HEK293 (cell line): ENCODE data around the gene SUMF1.

Source experiments
- CTCF ChIA-PET: fragments of 350-600 bp; formaldehyde crosslinking; extraction: SDS; loops from one replicate; lab custom pipeline; 2021; ENCODE audit warnings: antibody characterized with exemption; lab: Yijun Ruan, JAX
- POLR2A ChIA-PET: fragments of 300-600 bp; formaldehyde crosslinking; extraction: SDS; loops from one replicate; lab custom pipeline; 2020; ENCODE audit warnings: antibody characterized with exemption, inconsistent platforms; lab: Yijun Ruan, JAX
- H3K27ac ChIP-seq: fragments of 200-500 bp; sonication (Bioruptor generic); 2 replicates; pipeline ENCODE4 v1.5.1; 2014; ENCODE audit warnings: low read depth, low read length, control low read depth, inconsistent platforms; ENCODE audit errors: extremely low read depth
- H3K36me3 ChIP-seq, 2 experiments: fragments of 200-500 bp in 1 of 2; sonication (Bioruptor generic) in 1 of 2; 1 replicate in 1 of 2; 2 replicates in 1 of 2; pipeline ENCODE4 v1.5.1; 2014 to 2017; ENCODE audit warnings: inconsistent platforms in 2 of 2, low read length in 2 of 2; ENCODE audit not compliant: control insufficient read depth in 2 of 2, insufficient read depth in 1 of 2
- H3K4me1 ChIP-seq: fragments of 200-500 bp; sonication (Bioruptor generic); 2 replicates; pipeline ENCODE4 v1.5.1; 2014; ENCODE audit warnings: mild to moderate bottlenecking, low read length, inconsistent platforms; ENCODE audit not compliant: control insufficient read depth, insufficient read depth
- H3K4me3 ChIP-seq: 2 replicates; pipeline ENCODE4 v1.5.1; 2011; ENCODE audit warnings: low read depth, mild to moderate bottlenecking, control low read depth, low read length, moderate library complexity
- H3K9me3 ChIP-seq: fragments of 200-500 bp; sonication (Bioruptor generic); 2 replicates; pipeline ENCODE4 v1.5.1; 2014; ENCODE audit warnings: low read depth, low read length, inconsistent platforms; ENCODE audit not compliant: control insufficient read depth, insufficient read depth
- EGR2 ChIP-seq: fragments of 450-650 bp; formaldehyde crosslinking; IDR thresholded peaks from 2 replicates; pipeline ENCODE4 v1.5.1; 2016; ENCODE audit warnings: low read depth, missing biosample characterization, missing genetic modification characterization
- HOXC10 ChIP-seq: sonication (generic); formaldehyde crosslinking; IDR thresholded peaks from 2 replicates; pipeline ENCODE4 v1.8.1; 2023; ENCODE audit warnings: mild to moderate bottlenecking, missing genetic modification reagents
- KLF1 ChIP-seq: fragments of 450-650 bp; formaldehyde crosslinking; IDR thresholded peaks from 2 replicates; pipeline ENCODE4 v1.5.1; 2016; ENCODE audit warnings: missing biosample characterization, missing genetic modification characterization
- KLF17 ChIP-seq: fragments of 450-650 bp; formaldehyde crosslinking; IDR thresholded peaks from 2 replicates; pipeline ENCODE4 v1.5.1; 2016; ENCODE audit warnings: missing biosample characterization, missing genetic modification characterization
- PATZ1 ChIP-seq: fragments of 450-650 bp; formaldehyde crosslinking; IDR thresholded peaks from 2 replicates; pipeline ENCODE4 v1.5.1; 2016; ENCODE audit warnings: missing biosample characterization, missing genetic modification characterization
- PBX3 ChIP-seq: sonication (generic); formaldehyde crosslinking; IDR thresholded peaks from 2 replicates; pipeline ENCODE4 v1.8.1; 2022; ENCODE audit warnings: mild to moderate bottlenecking, moderate library complexity, missing genetic modification reagents
- PRDM2 ChIP-seq: fragments of 450-650 bp; formaldehyde crosslinking; IDR thresholded peaks from 2 replicates; pipeline ENCODE4 v1.5.1; 2016; ENCODE audit warnings: missing biosample characterization, missing genetic modification characterization, borderline replicate concordance
- TCF7L2 ChIP-seq: IDR thresholded peaks from 2 replicates; pipeline ENCODE4 v1.6.1; 2011; ENCODE audit warnings: low read depth, mild to moderate bottlenecking, inconsistent platforms, low read length, moderate library complexity, borderline replicate concordance
- TRIM28 ChIP-seq: IDR thresholded peaks from 2 replicates; pipeline ENCODE4 v1.6.1; 2011; ENCODE audit warnings: low read length, control low read depth, borderline replicate concordance
- WT1 ChIP-seq: fragments of 450-650 bp; formaldehyde crosslinking; IDR thresholded peaks from 2 replicates; pipeline ENCODE4 v1.5.1; 2016; ENCODE audit warnings: missing biosample characterization, missing genetic modification characterization
- ZFP69B ChIP-seq: fragments of 450-650 bp; formaldehyde crosslinking; IDR thresholded peaks from 2 replicates; pipeline ENCODE4 v1.5.1; 2016; ENCODE audit warnings: missing biosample characterization, missing genetic modification characterization
- ZIC2 ChIP-seq: fragments of 450-650 bp; formaldehyde crosslinking; IDR thresholded peaks from 2 replicates; pipeline ENCODE4 v1.5.1; 2016; ENCODE audit warnings: missing biosample characterization, missing genetic modification characterization
- ZNF112 ChIP-seq: fragments of 450-650 bp; formaldehyde crosslinking; IDR thresholded peaks from 2 replicates; pipeline ENCODE4 v1.5.0; 2017; ENCODE audit warnings: missing biosample characterization, missing genetic modification characterization
- ZNF175 ChIP-seq: fragments of 450-650 bp; formaldehyde crosslinking; IDR thresholded peaks from 2 replicates; pipeline ENCODE4 v1.5.1; 2016; ENCODE audit warnings: missing biosample characterization, missing genetic modification characterization
- ZNF223 ChIP-seq: fragments of 450-650 bp; formaldehyde crosslinking; IDR thresholded peaks from 2 replicates; pipeline ENCODE4 v1.5.1; 2016; ENCODE audit warnings: missing biosample characterization, missing genetic modification characterization
- ZNF24 ChIP-seq: fragments of 450-650 bp; formaldehyde crosslinking; IDR thresholded peaks from 2 replicates; pipeline ENCODE4 v1.5.1; 2016; ENCODE audit warnings: missing biosample characterization, missing genetic modification characterization
- ZNF280D ChIP-seq: fragments of 450-650 bp; formaldehyde crosslinking; IDR thresholded peaks from 2 replicates; pipeline ENCODE4 v1.5.1; 2016; ENCODE audit warnings: missing biosample characterization, missing genetic modification characterization
- ZNF302 ChIP-seq: fragments of 450-650 bp; formaldehyde crosslinking; IDR thresholded peaks from 2 replicates; pipeline ENCODE4 v1.5.1; 2016; ENCODE audit warnings: missing biosample characterization, missing genetic modification characterization, low read depth
- ZNF362 ChIP-seq: fragments of 450-650 bp; formaldehyde crosslinking; IDR thresholded peaks from 2 replicates; pipeline ENCODE4 v1.5.1; 2016; ENCODE audit warnings: missing biosample characterization, missing genetic modification characterization
- ZNF658 ChIP-seq: fragments of 450-650 bp; formaldehyde crosslinking; IDR thresholded peaks from 2 replicates; pipeline ENCODE4; 2016; ENCODE audit warnings: missing biosample characterization, missing genetic modification characterization
- ZNF768 ChIP-seq: fragments of 450-650 bp; formaldehyde crosslinking; IDR thresholded peaks from 2 replicates; pipeline ENCODE4 v1.5.1; 2018; ENCODE audit warnings: missing biosample characterization, mild to moderate bottlenecking, missing genetic modification characterization
- ZNF785 ChIP-seq: fragments of 450-650 bp; formaldehyde crosslinking; IDR thresholded peaks from 2 replicates; pipeline ENCODE4 v1.5.1; 2016; ENCODE audit warnings: missing biosample characterization, missing genetic modification characterization

SUMF1 gene

GRCh38 chr3:4512895-4513616, 46.0 kb upstream of the SUMF1 start:
- Histone ChIP-seq H3K36me3 (no peaks in the 10 kb centered on the region), H3K4me1 (peaks cover 4% of the 10 kb centered on the region; the same call in 1 of the 2 replicates), H3K4me3 (no peak overlapping the region), H3K27ac (no peak overlapping the region), H3K9me3 (no peaks in the 10 kb centered on the region)
- CTCF ChIA-PET: no interaction called here
- POLR2A ChIA-PET: interaction anchor here (1.4 kb wide), 1 partner anchor 20 kb away, joined by 3 read pairs; the partner anchor contains the start of gene ITPR1
- TF ChIP-seq TRIM28 (peak; percentile 49; the same call in 1 of the 2 replicates), WT1 (tag by site-specific recombination) (no peak), KLF17 (tag by site-specific recombination) (no peak), EGR2 (tag by site-specific recombination) (no peak), ZNF362 (tag by site-specific recombination) (no peak), ZNF785 (tag by site-specific recombination) (no peak), PBX3 (no peak), ZFP69B (tag by site-specific recombination) (no peak), ZNF280D (tag by site-specific recombination) (no peak), ZNF768 (tag by site-specific recombination) (no peak), TCF7L2 (peak; percentile 95), ZNF223 (no peak), ZNF302 (tag by site-specific recombination) (no peak), ZNF658 (tag by site-specific recombination) (no peak), HOXC10 (CRISPR knock-in tag) (no peak), KLF1 (no peak), ZNF175 (tag by site-specific recombination) (no peak), PATZ1 (tag by site-specific recombination) (0 out of 2 replicates have a peak, but pooled peaks have one; percentile 23), ZIC2 (tag by site-specific recombination) (peak; percentile 43), PRDM2 (tag by site-specific recombination) (no peak), ZNF112 (tag by site-specific recombination) (no peak), ZNF24 (tag by site-specific recombination) (no peak)
